ENCODE data around the gene ACADM. TPM values are rescaled to one million over a fixed set of nuclear protein-coding genes. Genes with fewer than 3 reads are reported as not detected.

The ACADM gene
- total and polyA plus RNA-seq, 8 donors, result 9.8 to 33.5 (median 26.2) TPM

GRCh38 chr1:75811211-75811981 lies 86.9 kb downstream of the ACADM start:
- WGBS, 2 donors, result 48 to 60% methylated on average over 1 of the region's 1 CpG
- DNase-seq (no peak), FAIRE-seq (no peak), ATAC-seq (no peak)
- Histone ChIP-seq H3K36me3 (no peaks in the 10 kb centered on the region), H3K27ac (no peak overlapping the region), H3K9me3 (no peaks in the 10 kb centered on the region), H3K4me1 (no peaks in the 10 kb centered on the region), H3K27me3 (no peaks in the 10 kb centered on the region), H3K4me3 (no peak overlapping the region)
- intact Hi-C loops (cut with DNase I), result no loop called here
- no peak for TF ChIP-seq CTCF (IDR thresholded peaks at IDR 0.05)

- intact Hi-C loops (cut with DNase I), result no loop called here
- WGBS, 2 donors, result 66 to 67% methylated on average over 3 of the region's 3 CpGs
- FAIRE-seq, result no peak
These were observed 87.6 kb downstream of the ACADM start for GRCh38 chr1:75812065-75812464.

More at GRCh38 chr1:75812065-75812464, 87.6 kb downstream of the ACADM start:
- Histone ChIP-seq H3K27me3 (no peaks in the 10 kb centered on the region), H3K27ac (no peak overlapping the region), H3K36me3 (no peaks in the 10 kb centered on the region), H3K9me3 (no peaks in the 10 kb centered on the region), H3K4me1 (no peaks in the 10 kb centered on the region), H3K4me3 (no peak overlapping the region)
- ATAC-seq, result no peak
- DNase-seq, result no peak
- no peak for TF ChIP-seq CTCF (IDR thresholded peaks at IDR 0.05)

Other genes starting within 250 kb of the ACADM start
- 1 to 10 TPM in 4 of 6 donors, under 1 TPM in 2; 0.16 to 3.4 (median 1.3) TPM for gene SLC44A5, start 113.6 kb upstream of the ACADM start, total RNA-seq
- gene SLC44A5, start 113.6 kb upstream of the ACADM start, polyA plus RNA-seq, result 1 to 10 TPM in 1 of 2 donors, under 1 TPM in 1; 0.65 to 1.2 TPM
- 10 to 100 TPM; 31.7 to 47.8 (median 36.6) TPM for gene RABGGTB, start 61.5 kb downstream of the ACADM start, total RNA-seq
- 10 to 100 TPM; 31.5 to 59.2 TPM for gene RABGGTB, start 61.5 kb downstream of the ACADM start, polyA plus RNA-seq
- gene MSH4, start 72.2 kb downstream of the ACADM start, total RNA-seq, result under 1 TPM; 0.09 to 0.19 (median 0.12) TPM
- gene MSH4, start 72.2 kb downstream of the ACADM start, polyA plus RNA-seq, result under 1 TPM; 0.15 to 0.19 TPM
- not detected for gene ASB17, start 207.7 kb downstream of the ACADM start, total RNA-seq
- gene ASB17, start 207.7 kb downstream of the ACADM start, polyA plus RNA-seq, result not detected